DMS114 treated with DMSO at 0.1 percent for 48 hours (cell line): ENCODE results near the gene CDC73.
"Not testable (repeated sequence)": the region's sequence is repeated elsewhere in the genome, so short reads cannot be mapped to it uniquely, and the experiment has no call there.

ENCODE experiments used
- DNase-seq: peaks from one replicate; lab custom pipeline; 2025; ENCODE audit not compliant: unreplicated experiment; lab: John Stamatoyannopoulos, UW

Gene CDC73

DNA sequence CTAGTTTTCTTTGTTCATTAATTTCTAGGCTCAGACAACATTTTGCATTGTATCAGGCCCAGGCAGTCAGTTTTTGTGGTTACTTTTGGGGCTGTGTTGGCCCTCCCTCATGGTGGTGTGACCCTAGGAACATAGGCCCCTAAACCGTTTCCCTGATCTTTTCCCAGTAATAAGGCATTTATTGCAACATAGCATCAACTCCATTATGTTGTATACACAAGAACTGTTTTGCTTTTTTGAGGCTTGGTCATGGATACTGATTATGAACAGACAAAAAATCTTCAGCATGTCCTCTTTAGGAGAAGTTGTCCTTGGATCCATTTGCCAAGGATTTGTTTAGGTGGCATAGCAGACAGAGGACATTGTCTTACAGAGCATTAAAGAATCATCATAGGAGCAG, 54.3 kb downstream of the CDC73 start:
- DNase-seq: no peak

DNA sequence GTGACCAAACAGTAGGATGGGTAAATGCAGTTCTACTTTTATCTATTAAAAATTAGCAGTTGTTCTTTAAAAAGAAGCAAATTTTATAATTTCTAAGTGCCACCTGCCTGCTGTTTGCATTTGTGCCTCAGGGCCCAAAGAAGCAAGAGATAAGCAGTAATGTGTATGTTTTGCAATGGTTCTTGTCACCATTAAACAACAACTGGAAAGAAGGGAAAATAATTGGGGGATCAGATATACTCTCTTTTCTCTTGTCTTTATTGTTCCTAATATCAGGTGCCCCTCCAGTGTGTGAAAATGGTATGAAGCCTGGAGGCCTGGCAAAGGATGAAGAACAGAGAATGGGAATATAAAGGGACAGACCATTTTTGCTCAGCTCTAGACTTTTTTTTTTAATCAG, 55.0 kb downstream of the CDC73 start:
- DNase-seq: no peak

DNA sequence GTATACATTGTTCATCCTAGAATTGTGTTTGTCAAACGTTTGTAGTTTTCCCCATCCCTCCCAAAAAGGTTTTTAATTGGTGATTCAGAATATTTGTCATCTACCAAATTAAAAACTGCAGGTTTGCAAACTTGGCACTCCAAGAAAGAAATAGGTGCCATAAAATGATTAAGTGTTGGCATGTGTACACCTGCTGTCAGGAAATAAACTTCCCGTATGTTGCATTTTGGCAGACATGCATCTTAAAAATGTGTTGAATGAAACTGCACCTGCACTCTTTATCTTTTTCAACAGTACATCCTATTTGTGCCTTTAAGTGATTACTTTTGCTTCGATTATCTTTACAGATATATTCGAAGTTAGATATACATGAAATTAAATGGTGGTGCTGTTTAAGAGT, 57.3 kb downstream of the CDC73 start:
- no peak for DNase-seq

DNA sequence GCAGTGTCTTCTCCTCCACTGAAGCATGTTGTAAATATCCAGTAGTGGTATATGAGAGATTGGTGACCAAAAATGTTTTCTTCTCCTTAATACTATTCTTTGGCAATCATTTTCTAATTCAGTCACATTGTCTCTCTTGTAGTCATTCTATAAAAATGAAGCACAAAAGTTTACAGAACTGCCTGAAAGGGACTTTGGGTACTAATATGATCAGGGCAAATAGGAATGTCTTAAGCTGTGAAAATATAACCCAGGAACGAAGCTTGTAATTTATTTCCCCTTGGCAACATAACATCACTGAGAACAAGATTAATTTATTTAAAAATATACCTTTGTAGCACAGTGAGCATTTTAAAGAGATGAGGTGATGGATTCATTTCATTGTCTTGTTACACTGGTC, 59.7 kb downstream of the CDC73 start:
- DNase-seq: no peak

DNA sequence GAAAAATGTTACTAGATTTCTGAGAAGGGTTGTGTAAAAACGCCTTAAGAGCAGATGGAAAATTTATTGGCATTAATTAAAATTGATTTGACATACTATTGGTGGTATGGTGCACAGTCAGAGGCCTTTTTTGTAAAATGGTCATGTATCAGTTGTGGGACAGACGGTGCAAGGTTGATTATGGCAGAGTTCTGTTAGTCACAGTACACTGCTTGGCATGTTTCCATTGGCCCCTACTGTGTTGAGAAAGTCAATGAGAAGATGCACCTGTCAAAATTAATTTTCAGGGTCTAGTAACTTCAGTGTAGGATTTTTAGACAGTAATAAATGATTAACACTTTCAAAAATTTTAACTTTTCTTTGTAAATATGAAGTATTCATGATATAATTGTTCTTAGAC, 60.2 kb downstream of the CDC73 start:
- DNase-seq: no peak

DNA sequence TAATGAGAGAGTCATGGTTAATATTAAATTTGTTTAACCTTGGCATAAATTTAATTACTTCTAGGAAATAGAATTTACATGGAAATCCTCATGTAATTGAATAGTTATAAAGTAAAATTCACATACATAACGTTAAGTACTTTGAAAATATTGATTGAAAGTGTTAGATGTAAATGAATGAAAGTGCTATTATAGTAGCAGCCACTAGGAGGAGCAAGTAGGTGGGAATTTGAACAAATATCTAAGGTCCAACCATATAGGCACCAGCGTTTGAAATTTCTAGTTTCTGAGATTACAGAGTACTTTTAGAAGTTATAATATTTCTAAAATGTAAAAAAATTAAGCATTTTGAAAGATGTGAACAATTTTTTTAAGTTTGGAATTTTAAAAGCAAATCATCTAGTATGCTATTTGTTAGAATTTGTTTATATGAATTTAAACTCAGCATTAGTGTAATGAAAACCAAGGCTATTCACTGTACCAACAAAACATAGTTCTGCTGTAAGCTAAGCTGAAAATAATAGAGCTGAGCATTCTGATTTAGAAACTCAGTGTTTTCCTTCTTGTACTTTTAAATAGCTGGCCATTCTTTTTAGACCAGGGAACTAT, 61.3 kb downstream of the CDC73 start:
- DNase-seq: peak; percentile 86

DNA sequence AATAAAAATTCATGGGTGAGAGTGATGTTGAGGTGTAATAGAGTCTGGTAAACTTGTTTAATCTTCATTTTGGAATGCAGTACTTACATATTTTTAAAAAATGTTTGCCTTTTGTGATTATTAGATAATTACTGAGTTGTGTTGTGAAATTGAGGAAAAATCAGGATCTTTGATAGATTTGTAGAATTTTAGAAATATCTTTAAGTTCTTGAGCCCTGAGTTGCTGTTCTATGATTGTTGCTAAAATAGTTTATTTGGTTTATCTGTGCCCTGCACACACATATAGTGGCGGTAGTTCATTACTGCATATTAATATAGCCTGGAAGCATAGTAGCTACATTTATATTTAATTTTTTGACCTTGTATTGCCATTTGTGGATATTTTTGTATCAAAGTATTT, 62.9 kb downstream of the CDC73 start:
- DNase-seq: no peak

DNA sequence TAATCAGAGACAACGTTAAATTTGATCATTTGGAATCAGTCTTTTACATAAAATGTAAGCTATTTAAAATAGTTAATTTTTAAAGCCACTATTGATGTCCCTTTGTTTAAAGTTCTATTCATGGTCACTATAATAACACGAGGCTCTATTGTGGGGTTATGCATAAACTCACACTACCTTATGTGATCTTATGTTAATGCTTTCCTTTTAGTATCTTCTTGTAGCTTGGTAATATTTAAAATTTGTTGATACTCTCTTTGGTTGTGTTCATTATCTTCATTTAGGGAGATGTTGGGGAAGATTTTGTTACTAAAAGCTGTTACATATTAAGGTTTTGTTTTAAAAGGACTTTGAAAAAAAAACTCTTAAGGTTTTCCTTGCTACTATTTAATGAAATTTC, 63.4 kb downstream of the CDC73 start:
- DNase-seq: no peak

DNA sequence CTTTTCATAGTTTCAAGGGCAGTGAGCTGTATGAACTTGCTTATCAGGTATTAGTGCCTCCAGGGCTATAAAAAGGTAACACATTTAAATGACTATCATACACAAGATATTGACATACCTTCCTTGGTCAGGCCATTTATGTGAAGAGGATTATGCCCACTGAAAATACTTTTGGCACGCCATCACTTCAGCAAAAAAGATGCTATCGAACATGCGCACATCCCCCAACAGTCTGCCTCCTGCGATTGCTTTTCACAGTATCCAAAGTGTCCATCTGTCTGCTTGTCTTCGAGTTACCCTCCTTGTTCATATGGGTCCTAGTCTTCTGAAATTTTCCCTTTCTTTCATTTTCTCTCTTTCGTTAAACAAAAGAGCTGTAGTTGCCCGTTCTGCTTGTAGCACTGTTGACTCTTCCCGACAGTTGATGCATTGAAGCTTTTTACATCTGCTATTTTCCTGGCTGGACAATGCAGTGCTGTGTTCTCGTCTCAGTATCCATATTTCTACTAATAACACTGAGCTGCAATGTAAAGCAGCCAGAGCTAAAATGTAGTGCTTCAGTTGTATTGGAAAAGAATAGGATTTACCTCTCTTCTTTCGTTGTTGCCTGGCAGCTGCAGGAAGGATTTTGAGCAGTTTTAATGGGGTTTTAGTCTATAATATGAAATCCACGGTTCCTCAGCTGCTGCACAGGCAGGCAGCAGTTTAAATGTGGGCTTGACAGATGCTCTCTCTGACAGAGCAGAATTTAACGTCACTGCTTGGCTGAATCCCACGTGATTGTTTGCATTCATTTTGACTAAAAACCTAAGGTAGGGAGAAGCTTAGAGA, 64.3 kb downstream of the CDC73 start, which contains the start of gene B3GALT2:
TSS of gene B3GALT2 (minus strand) at position 713 of the 831 bp plus-strand sequence. CDS start 5,051 bp downstream, outside the sequence.
- peak; percentile 29 for DNase-seq

DNA sequence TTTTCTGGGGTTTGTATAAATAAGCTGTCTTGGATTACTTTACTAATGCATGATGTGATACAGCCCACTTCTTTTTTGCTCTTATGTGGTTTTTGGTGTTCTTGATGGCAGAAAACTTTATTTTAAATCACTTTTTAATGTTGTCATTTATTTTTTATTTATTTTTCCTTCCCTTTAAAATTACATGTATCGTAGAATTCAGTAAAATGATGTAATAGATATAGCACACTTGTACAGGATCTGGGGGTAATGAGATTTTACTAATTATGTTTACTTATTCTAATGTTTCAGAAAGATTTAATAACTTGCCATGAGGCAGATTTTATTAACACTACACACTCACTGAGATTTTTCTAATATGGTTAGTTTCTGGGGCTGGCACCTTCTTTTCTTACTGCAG, 65.3 kb downstream of the CDC73 start:
- DNase-seq: no peak

DNA sequence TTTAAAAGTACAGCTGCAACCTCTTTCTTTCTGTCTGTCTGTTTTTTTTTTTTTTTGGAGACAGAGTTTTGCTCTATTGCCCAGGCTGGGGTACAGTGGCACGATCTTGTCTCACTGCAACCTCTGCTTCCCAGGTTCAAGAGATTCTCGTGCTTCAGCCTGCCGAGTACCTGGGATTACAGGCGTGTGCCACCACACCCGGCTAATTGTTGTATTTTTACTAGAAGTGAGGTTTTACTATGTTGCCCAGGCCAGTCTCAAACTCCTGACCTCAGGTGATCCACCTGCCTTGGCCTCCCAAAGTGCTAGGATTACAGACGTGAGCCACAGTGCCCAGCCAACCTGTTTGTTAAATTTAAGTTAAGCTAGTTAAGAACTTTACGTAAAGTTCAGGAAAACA, 67.1 kb downstream of the CDC73 start:
- not testable (repeated sequence) for DNase-seq

DNA sequence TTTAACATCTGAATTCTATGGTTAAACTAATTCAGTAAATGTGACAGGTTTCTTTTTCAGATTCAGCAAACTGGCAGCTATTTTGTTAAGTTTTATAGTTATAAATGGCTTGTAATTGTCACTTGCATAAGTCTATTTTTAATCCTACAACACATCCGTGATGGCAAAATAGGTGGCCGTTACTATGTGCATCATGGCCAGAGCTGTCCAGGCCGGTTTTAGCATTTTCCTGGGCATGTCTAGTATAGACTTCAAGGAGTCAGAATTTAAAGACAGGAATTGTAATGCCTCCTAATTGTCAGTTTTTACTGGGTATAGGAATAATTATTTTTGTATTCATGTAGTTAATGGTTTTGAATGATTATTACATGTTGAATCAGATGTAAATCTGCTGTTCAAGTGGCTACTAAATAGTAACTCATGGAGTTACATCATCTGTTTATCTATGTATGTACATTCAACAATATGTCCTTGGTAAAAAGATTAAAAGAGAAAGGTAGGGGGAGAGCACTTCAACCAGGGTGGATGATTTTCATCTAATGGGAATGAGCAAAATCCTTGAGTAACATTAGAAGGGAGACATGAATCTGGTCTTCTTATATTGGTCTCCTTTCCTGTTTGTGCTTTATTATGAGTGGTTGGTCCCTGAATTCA, 67.7 kb downstream of the CDC73 start:
- DNase-seq: no peak

DNA sequence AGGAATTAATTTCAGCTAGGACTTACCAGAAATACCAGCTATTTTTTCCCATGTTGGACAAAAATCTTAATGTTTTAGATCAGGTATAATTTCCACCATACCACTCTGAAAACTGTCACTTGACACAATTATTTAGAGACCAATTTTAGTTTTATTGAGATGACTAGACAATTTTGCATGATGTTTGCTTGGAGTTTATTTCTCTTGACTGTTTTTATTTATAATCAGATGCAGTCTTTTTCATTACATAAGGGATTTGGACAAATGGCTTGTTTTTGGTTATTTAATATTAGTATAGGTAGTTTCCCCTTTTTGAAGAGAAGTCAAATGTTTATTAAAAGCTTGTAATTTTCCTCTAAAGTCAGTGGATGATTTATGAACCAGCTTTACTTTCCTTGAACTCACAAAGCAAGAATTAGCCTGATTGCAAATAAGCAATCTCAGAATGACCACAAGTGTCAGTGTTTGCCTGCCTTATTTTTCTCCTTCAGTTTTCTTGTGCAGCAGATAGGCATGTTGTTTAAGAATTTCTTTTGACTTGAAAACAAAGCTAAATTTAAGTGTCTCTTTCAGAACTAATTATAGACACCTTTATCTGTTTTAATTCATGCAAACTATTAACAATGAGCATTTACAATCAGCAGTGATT, 68.4 kb downstream of the CDC73 start:
- DNase-seq: no peak

DNA sequence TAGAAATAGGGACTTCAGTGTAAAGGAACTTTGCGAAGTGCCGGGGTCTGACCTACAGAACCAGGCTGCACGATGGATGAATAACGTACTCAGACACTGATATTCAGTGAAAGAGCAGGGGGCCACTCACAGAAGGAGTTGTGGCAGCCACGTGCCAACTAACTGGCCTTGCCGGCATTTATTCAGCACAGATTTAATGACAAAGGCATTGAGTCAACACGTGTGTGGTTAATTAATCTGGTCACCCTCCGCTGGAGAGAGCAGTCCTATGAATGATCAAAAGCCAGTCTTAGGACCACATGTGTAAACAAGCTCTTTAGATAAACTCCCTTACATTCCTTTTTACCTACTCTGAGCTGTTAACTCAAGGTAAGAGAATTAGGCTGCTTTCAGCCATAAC, 70.8 kb downstream of the CDC73 start:
- DNase-seq: no peak

DNA sequence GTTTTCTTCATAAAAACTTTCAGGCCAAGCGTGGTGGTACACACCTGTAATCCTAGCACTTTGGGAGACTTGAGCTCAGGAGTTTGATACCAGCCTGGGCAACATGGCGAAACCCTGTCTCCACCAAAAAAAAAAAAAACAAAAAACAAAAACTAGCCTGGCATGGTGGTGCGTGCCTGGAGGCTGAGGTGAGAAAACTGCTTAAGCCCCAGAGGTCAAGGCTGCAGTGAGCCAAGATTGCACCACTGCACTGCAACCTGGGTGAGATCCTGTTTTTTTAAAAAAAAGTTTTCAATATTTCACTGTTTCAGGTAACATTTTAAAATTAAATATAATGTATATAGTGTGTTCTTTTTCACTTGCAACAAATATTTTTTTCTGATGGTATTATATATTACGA, 78.1 kb downstream of the CDC73 start:
- DNase-seq: no peak

DNA sequence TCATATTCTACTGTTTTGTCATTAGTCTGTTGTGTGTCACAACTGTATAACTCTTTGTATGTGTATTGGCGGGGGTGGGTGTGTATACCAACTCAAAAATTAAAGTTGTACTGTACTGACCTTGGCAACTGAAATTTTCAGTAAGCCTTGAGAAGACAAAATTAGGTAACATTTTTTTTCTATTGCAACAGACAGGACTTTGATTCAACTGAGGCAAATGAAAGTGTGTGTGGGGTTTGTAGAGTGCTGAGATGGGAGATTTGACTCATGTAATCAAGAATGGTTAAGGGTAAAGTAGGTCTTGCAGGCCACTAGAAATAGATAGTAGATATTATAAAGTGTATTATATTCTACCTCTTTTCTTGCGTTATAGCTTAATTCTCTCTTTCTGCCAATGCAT, 79.2 kb downstream of the CDC73 start:
- DNase-seq: no peak

DNA sequence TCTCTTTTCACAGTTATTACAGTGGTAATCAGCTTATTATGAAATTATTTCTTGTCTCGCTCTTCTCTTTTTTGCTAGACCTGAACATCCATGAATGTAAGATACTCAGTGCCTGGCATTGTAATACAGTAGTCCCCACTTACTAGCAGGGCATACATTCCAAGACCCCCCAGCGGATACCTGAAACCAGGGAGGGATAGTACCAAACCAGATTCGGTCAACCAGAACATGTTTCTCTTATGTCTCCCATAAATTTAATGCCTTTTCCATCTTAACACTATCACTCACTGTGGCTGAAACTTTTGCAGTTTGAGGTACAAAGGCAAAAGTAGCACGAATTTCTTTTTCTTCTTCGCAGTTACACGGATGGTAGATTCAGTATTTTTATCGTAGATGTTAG, 89.2 kb downstream of the CDC73 start:
- no peak for DNase-seq

DNA sequence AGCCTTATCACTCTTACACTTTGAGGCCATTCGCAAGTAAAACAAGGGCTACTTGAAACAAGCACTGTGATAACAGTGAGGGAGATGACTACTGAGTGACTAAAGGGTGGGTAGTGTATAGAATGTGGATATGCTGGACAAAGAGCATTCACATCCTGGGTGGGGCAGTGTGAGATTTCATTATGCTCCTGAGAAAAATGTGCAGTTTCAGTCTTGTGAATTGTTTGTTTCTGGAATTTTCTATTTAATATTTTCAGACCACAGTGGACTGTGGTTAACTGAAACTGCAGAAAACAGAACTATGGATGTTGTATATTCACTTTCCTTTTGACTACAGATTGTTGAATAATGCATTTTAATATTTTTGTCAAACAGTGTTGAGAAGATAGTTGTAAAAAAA, 89.7 kb downstream of the CDC73 start:
- DNase-seq: no peak

DNA sequence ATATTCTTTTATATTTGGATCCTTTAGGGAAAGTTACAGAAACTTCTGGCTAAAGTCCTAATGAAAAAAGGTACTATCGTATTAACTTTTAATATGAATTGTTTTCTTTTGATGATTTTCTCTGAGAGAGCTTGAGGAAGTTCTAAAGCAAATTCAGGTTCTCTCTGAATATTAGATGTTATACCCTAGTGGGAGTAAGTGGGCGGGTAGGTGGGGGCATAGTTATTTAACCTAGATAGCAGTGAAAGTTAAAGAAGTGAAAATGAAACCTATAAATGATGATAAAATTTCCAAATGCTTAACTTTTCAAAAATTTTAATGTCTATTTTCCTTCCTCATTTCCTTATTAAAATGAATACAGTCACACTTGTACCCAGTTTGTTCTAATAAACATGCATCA, 90.8 kb downstream of the CDC73 start:
- DNase-seq: no peak

DNA sequence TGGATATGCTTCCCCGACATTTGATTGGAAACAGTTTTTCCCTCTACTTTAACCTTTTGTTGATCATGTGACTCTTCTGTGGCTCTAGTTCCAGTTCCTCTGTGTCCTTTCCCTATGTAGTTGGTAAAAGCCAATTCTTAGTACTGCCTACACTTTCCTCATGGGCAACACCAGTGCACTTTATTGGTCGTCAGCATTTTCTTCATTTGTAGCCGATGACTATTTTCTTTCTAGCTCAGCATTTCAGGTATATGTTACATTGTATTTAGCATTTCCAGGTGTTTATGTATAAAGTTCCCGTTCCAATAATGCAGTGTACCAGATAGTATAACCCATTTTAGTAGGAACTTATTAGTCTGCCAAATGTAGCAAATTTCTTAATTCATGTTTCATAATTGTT, 92.2 kb downstream of the CDC73 start:
- no peak for DNase-seq

DNA sequence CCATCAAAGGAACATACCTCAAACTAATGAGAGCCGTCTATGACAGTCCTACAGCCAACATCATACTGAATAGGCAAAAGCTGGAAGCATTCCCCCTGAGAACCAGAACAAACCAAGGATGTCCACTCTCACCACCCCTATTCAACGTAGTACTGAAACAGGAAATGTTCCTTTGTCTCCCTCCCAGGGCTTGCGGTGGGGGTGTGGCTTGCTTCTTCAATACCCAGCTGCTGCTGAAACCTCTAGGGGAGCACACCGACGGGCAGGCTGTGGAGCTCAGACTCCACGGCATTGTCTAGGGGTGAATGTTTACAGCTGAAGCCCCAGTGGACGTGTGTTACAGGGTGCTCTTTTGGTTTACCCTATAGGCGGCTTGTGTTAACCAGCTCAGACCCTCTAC, 95.1 kb downstream of the CDC73 start:
- no peak for DNase-seq

DNA sequence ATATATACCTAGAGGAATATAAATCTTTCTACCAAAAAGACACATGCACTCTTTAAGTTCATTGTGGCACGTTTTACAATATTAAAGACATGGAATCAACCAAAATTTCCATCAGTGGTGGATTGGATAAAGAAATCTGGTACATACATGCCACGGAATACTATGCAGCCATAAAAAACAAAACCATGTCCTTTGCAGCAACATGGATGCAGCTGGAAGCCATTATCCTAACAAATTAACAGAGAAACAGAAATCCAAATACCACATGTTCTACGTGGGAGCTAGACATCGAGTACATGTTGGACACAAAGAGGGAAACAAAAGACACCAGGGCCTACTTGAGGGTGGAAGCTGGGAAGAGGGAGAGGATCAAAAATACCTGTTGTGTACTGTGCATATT, 97.6 kb downstream of the CDC73 start:
- no peak for DNase-seq
